Stomach (tissue), 4 donors: ENCODE data around the gene CLIC5.

Experiments used
- EP300 ChIP-seq: sonication (generic); formaldehyde crosslinking; IDR thresholded peaks from one replicate; pipeline ENCODE4 v1.6.1; 2017; ENCODE audit warnings: antibody characterized with exemption
- POLR2A ChIP-seq, 4 donors: fragments of 450-650 bp; IDR thresholded peaks; one replicate each; pipeline ENCODE4 v1.6.1; 2016; ENCODE audit warnings: antibody characterized with exemption in 4 of 4, control low read depth in 2 of 4, mild to moderate bottlenecking in 1 of 4, moderate library complexity in 1 of 4
- POLR2AphosphoS5 ChIP-seq, 3 donors: sonication (generic); formaldehyde crosslinking; IDR thresholded peaks; one replicate each; pipeline ENCODE4 v1.6.1; 2016; ENCODE audit warnings: antibody characterized with exemption in 3 of 3
- TF ChIP-seq, protein P1 (sequence below), 7 experiments: fragments of 450-650 bp in 4 of 7; fragments of 200-600 bp in 3 of 7; sonication (generic) in 3 of 7; IDR thresholded peaks; one replicate each; pipeline ENCODE4 v1.5.1; 2016 to 2019; ENCODE audit warnings: antibody characterized with exemption in 7 of 7, control low read depth in 2 of 7, mild to moderate bottlenecking in 1 of 7

DNA sequence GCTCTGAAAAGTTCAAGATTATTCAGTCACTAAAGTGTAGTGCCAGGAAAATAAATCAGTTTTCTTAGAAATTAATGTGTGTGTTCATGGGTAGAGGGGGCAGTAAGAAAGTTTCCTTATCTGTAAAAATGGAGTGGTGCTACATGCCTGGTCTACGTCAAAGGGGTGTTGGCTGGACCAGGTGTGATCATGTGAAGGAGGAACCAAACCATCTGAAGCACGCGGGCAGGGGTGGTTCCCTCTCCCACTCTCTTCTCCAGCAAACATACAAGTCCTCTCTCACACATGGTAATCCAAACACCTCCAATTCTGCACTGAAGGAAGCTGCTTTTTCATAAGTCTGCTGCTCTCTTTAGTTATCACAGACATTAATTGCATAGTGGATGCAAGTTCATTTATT, 63.1 kb downstream of the CLIC5 start:
- TF ChIP-seq POLR2AphosphoS5 (IDR thresholded peaks at IDR 0.05) (no peak), POLR2A (IDR thresholded peaks at IDR 0.05) (no peak), EP300 (no peak)
- TF ChIP-seq, protein P1, sequence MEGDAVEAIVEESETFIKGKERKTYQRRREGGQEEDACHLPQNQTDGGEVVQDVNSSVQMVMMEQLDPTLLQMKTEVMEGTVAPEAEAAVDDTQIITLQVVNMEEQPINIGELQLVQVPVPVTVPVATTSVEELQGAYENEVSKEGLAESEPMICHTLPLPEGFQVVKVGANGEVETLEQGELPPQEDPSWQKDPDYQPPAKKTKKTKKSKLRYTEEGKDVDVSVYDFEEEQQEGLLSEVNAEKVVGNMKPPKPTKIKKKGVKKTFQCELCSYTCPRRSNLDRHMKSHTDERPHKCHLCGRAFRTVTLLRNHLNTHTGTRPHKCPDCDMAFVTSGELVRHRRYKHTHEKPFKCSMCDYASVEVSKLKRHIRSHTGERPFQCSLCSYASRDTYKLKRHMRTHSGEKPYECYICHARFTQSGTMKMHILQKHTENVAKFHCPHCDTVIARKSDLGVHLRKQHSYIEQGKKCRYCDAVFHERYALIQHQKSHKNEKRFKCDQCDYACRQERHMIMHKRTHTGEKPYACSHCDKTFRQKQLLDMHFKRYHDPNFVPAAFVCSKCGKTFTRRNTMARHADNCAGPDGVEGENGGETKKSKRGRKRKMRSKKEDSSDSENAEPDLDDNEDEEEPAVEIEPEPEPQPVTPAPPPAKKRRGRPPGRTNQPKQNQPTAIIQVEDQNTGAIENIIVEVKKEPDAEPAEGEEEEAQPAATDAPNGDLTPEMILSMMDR (IDR thresholded peaks at IDR 0.05) = no peak
